GM12891 (cell line): ENCODE measurements around the gene LNX1.

ENCODE experiments used
- PAX5 ChIP-seq: IDR thresholded peaks from 2 replicates; pipeline ENCODE4 v1.6.1; 2011; ENCODE audit warnings: low read length, moderate library complexity, mild to moderate bottlenecking; ENCODE audit not compliant: insufficient read depth, severe bottlenecking
- POLR2A ChIP-seq: IDR thresholded peaks from 2 replicates; pipeline ENCODE4 v1.6.1; 2011; ENCODE audit warnings: low read depth, low read length, control low read depth
- POLR2AphosphoS5 ChIP-seq: IDR thresholded peaks from 2 replicates; pipeline ENCODE4 v1.6.1; 2011; ENCODE audit warnings: low read depth, low read length, control low read depth
- POU2F2 ChIP-seq: IDR thresholded peaks from 2 replicates; pipeline ENCODE4 v1.6.1; 2011; ENCODE audit warnings: low read depth, mild to moderate bottlenecking, control low read depth, low read length, moderate library complexity
- SPI1 ChIP-seq: IDR thresholded peaks from 2 replicates; pipeline ENCODE4 v1.6.1; 2011; ENCODE audit warnings: low read depth, low read length, control low read depth
- TAF1 ChIP-seq: IDR thresholded peaks from 2 replicates; pipeline ENCODE4 v1.6.1; 2011; ENCODE audit warnings: low read depth, low read length, control low read depth

GRCh38 chr4:53487766-53488165, 103.5 kb downstream of the LNX1 start:
- no peak for TF ChIP-seq TAF1
- TF ChIP-seq POLR2A, result no peak
- TF ChIP-seq POLR2AphosphoS5, result no peak
- TF ChIP-seq PAX5, result no peak
- no peak for TF ChIP-seq SPI1
- no peak for TF ChIP-seq POU2F2
